Smooth muscle cell (in vitro differentiated cells): ENCODE measurements around the gene PTPRT. TPM values are rescaled to one million over a fixed set of nuclear protein-coding genes. Genes with fewer than 3 reads are reported as not detected.

ENCODE experiments used
- DNase-seq: peaks from one replicate; lab custom pipeline; 2025; ENCODE audit not compliant: unreplicated experiment; lab: John Stamatoyannopoulos, UW
- H2AFZ ChIP-seq: fragments of 200-600 bp; sonication (generic); 2 replicates; pipeline ENCODE4 v1.6.0; 2016; ENCODE audit warnings: antibody characterized with exemption, low read depth, mild to moderate bottlenecking
- H3F3A ChIP-seq: fragments of 200-600 bp; sonication (generic); 2 replicates; pipeline ENCODE4 v1.6.0; 2017; ENCODE audit warnings: antibody characterized with exemption, low read depth
- H3K27ac ChIP-seq: fragments of 200-600 bp; sonication (generic); 2 replicates; pipeline ENCODE4 v1.5.1; 2016; ENCODE audit warnings: low read depth, mild to moderate bottlenecking
- H3K27me3 ChIP-seq: fragments of 200-600 bp; sonication (generic); 2 replicates; pipeline ENCODE4 v1.6.1; 2016; ENCODE audit warnings: low read depth, mild to moderate bottlenecking
- H3K36me3 ChIP-seq: fragments of 200-600 bp; sonication (generic); 2 replicates; pipeline ENCODE4 v1.5.1; 2016; ENCODE audit warnings: low read depth
- H3K4me1 ChIP-seq: fragments of 200-600 bp; sonication (generic); 2 replicates; pipeline ENCODE4 v1.5.1; 2016; ENCODE audit warnings: low read depth
- H3K4me2 ChIP-seq: fragments of 200-600 bp; sonication (generic); 2 replicates; pipeline ENCODE4 v1.6.0; 2016; ENCODE audit warnings: mild to moderate bottlenecking
- H3K4me3 ChIP-seq: fragments of 200-600 bp; sonication (generic); 2 replicates; pipeline ENCODE4 v1.5.1; 2016; ENCODE audit warnings: mild to moderate bottlenecking
- H3K79me2 ChIP-seq: fragments of 200-600 bp; sonication (generic); 2 replicates; pipeline ENCODE4 v1.6.0; 2016; ENCODE audit warnings: low read depth, mild to moderate bottlenecking
- H3K9ac ChIP-seq: fragments of 200-600 bp; sonication (generic); 2 replicates; pipeline ENCODE4 v1.6.0; 2016; ENCODE audit warnings: low read depth
- H3K9me3 ChIP-seq: fragments of 200-600 bp; sonication (generic); replicated peaks from 2 replicates; pipeline ENCODE4 v1.5.1; 2016; ENCODE audit warnings: low read depth
- H4K20me1 ChIP-seq: fragments of 200-600 bp; sonication (generic); 2 replicates; pipeline ENCODE4 v1.6.0; 2016; ENCODE audit warnings: low read depth
- CTCF ChIP-seq: fragments of 200-600 bp; sonication (generic); IDR thresholded peaks from 2 replicates; pipeline ENCODE4 v1.5.1; 2017; ENCODE audit warnings: borderline replicate concordance, mild to moderate bottlenecking, antibody characterized with exemption; ENCODE audit not compliant: insufficient read depth, poor library complexity, severe bottlenecking
- WGBS: methylation state at CpG from one replicate; pipeline ENCODE4 v1.1.7; 2016; ENCODE audit warnings: low lambda C conversion rate; 5-methylcytosine and 5-hydroxymethylcytosine counted together
- polyA plus RNA-seq: library from polyadenylated mRNA; unstranded; fragments of >200 nt; fragmentation: Nextera tagmentation; extraction: Ambion mirVana; gene quantifications from 2 replicates; pipeline ENCODE4 v1.2.1, GENCODE V29; 2016
- total RNA-seq: library from RNA; depleted of rRNA; stranded (reverse); fragments of >200 nt; gene quantifications from 2 replicates; pipeline ENCODE4 v1.2.3, GENCODE V29; 2014

The PTPRT gene
- total and polyA plus RNA-seq, 2 experiments from 2014 or later = 0.99 to 2.1 TPM

GRCh38 chr20:42792052-42792451, 397.7 kb downstream of the PTPRT start:
- Histone ChIP-seq H3K4me2 (no peak overlapping the region), H3K4me3 (no peak overlapping the region), H2AFZ (no peak overlapping the region), H3K79me2 (no peaks in the 10 kb centered on the region), H3K9me3 (no peaks in the 10 kb centered on the region), H3K4me1 (no peaks in the 10 kb centered on the region), H3F3A (no peaks in the 10 kb centered on the region), H3K27ac (no peak overlapping the region), H4K20me1 (no peaks in the 10 kb centered on the region), H3K27me3 (peaks cover 3% of the 10 kb centered on the region), H3K36me3 (no peaks in the 10 kb centered on the region), H3K9ac (no peak overlapping the region)
- TF ChIP-seq CTCF = no peak
- DNase-seq = no peak
- 96% methylated on average over 1 of the region's 1 CpG for WGBS

- Histone ChIP-seq H3K79me2 (no peaks in the 10 kb centered on the region), H2AFZ (no peak overlapping the region), H3K27ac (no peak overlapping the region), H3F3A (no peaks in the 10 kb centered on the region), H3K9me3 (no peaks in the 10 kb centered on the region), H3K4me3 (no peak overlapping the region), H3K27me3 (peaks cover 3% of the 10 kb centered on the region), H3K4me2 (no peak overlapping the region), H4K20me1 (no peaks in the 10 kb centered on the region), H3K4me1 (no peaks in the 10 kb centered on the region), H3K9ac (no peak overlapping the region), H3K36me3 (no peaks in the 10 kb centered on the region)
- WGBS = 63% methylated on average over 2 of the region's 2 CpGs
- no peak for TF ChIP-seq CTCF
- DNase-seq = no peak
Measured at GRCh38 chr20:42790111-42790510, 399.6 kb downstream of the PTPRT start.

- 87% methylated on average over 5 of the region's 5 CpGs for WGBS
- DNase-seq = no peak
- TF ChIP-seq CTCF = no peak
- H3K27me3 ChIP-seq = peaks cover 3% of the 10 kb centered on the region
- no peak overlapping the region for H2AFZ ChIP-seq
- H3K4me3 ChIP-seq = no peak overlapping the region
- no peaks in the 10 kb centered on the region for H3K36me3 ChIP-seq
- no peaks in the 10 kb centered on the region for H4K20me1 ChIP-seq
- H3K79me2 ChIP-seq = no peaks in the 10 kb centered on the region
- H3F3A ChIP-seq = no peaks in the 10 kb centered on the region
- H3K4me2 ChIP-seq = no peak overlapping the region
- no peaks in the 10 kb centered on the region for H3K4me1 ChIP-seq
- no peaks in the 10 kb centered on the region for H3K9me3 ChIP-seq
- H3K9ac ChIP-seq = no peak overlapping the region
- H3K27ac ChIP-seq = no peak overlapping the region
Measured at GRCh38 chr20:42788707-42789106, 401.0 kb downstream of the PTPRT start.

GRCh38 chr20:42785041-42785440, 404.7 kb downstream of the PTPRT start:
- WGBS = 71% methylated on average over 4 of the region's 4 CpGs

More at GRCh38 chr20:42785041-42785440, 404.7 kb downstream of the PTPRT start:
- DNase-seq = no peak
- Histone ChIP-seq H3F3A (no peaks in the 10 kb centered on the region), H3K4me1 (no peaks in the 10 kb centered on the region), H2AFZ (no peak overlapping the region), H3K27me3 (no peaks in the 10 kb centered on the region), H3K4me2 (no peak overlapping the region), H3K9me3 (no peaks in the 10 kb centered on the region), H3K9ac (no peak overlapping the region), H3K79me2 (no peaks in the 10 kb centered on the region), H3K4me3 (no peak overlapping the region), H3K36me3 (no peaks in the 10 kb centered on the region), H3K27ac (no peak overlapping the region), H4K20me1 (no peaks in the 10 kb centered on the region)
- TF ChIP-seq CTCF = no peak
